Vagina (tissue), 2 donors: Measurements from ENCODE around the gene NFIA.

ENCODE experiments used
- CTCF ChIP-seq, 3 experiments: fragments of 450-650 bp in 2 of 3; fragments of 200-600 bp in 1 of 3; sonication (generic) in 1 of 3; IDR thresholded peaks; one replicate each; pipeline ENCODE4 v1.5.1; 2017 to 2019; ENCODE audit warnings: antibody characterized with exemption in 3 of 3, mild to moderate bottlenecking in 2 of 3, moderate library complexity in 2 of 3
- POLR2A ChIP-seq, 2 donors: fragments of 450-650 bp; IDR thresholded peaks; one replicate each; pipeline ENCODE4 v1.6.1; 2017; ENCODE audit warnings: antibody characterized with exemption in 2 of 2, mild to moderate bottlenecking in 2 of 2, moderate library complexity in 2 of 2

- no peak for TF ChIP-seq POLR2A (IDR thresholded peaks at IDR 0.05)
- TF ChIP-seq CTCF (IDR thresholded peaks at IDR 0.05) = no peak
These were observed 59.7 kb downstream of the NFIA start for GRCh38 chr1:61142043-61142440.
